Measurements from ENCODE around the gene STX3.

DNA sequence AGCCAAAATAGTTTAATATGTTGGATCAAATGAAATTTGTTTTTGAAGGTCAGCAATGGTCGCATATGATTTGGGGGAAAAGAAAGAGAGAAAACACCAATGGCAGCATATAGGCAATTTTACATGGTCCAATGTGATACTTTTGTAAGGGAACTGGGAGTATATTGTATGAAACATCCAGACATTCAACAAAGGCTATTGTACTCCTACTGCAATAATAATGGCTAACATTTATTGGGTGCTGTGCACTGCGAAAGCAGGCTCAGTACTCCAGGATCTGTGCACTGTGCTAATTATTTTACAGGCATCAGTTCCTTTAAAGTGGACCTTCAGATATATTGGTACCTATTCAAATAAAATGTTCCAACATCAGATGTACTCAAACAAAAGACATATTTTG is 35.6 kb upstream of the STX3 start:
- TF ChIP-seq POLR2A (IDR thresholded peaks at IDR 0.05) (no peak), EP300 (IDR thresholded peaks at IDR 0.05) (no peak), POLR2AphosphoS5 (IDR thresholded peaks at IDR 0.05) (no peak)
- TF ChIP-seq, protein P1, sequence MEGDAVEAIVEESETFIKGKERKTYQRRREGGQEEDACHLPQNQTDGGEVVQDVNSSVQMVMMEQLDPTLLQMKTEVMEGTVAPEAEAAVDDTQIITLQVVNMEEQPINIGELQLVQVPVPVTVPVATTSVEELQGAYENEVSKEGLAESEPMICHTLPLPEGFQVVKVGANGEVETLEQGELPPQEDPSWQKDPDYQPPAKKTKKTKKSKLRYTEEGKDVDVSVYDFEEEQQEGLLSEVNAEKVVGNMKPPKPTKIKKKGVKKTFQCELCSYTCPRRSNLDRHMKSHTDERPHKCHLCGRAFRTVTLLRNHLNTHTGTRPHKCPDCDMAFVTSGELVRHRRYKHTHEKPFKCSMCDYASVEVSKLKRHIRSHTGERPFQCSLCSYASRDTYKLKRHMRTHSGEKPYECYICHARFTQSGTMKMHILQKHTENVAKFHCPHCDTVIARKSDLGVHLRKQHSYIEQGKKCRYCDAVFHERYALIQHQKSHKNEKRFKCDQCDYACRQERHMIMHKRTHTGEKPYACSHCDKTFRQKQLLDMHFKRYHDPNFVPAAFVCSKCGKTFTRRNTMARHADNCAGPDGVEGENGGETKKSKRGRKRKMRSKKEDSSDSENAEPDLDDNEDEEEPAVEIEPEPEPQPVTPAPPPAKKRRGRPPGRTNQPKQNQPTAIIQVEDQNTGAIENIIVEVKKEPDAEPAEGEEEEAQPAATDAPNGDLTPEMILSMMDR (IDR thresholded peaks at IDR 0.05), result no peak

Measured in gastroesophageal sphincter (tissue), 3 donors.